Loucy (cell line): Measurements from ENCODE around the gene TMEM217.

Source experiments
- CTCF ChIP-seq: fragments of 200-600 bp; sonication (generic); conservative IDR thresholded peaks from 2 replicates; pipeline ENCODE4 v1.5.1; 2014; ENCODE audit warnings: mild to moderate bottlenecking, antibody characterized with exemption, low read length
- EZH2phosphoT487 ChIP-seq: fragments of 200-600 bp; IDR thresholded peaks from 2 replicates; pipeline ENCODE4 v1.6.1; 2018; ENCODE audit warnings: antibody characterized with exemption, mild to moderate bottlenecking, moderate library complexity, borderline replicate concordance

DNA sequence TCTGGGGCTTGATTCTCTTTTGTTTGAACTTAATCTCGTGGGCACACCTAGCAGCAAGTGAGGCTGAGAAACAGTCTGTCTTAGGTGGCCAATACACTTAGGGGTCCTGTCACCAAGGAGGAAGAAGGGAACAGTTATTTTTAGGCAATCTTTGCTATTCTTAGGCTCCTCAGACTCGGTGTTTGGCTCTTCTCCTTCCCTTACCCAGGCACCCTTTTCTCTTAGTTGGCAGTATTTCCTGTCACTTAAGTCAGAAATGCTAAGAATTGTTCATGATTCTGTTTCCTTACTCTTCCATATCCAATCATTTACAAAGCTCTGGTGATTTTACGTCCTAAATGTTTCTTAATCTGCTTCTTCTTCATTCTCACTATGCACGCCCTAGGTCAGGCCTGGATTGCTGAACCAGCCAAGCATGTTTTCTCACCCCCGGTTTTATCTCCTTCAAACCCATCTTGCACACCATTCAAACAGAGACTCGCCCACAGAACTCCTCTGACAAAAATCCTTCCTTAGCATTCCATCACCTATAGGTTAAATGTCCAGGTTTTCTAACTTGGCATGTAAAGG is 45.2 kb upstream of the TMEM217 start:
- TF ChIP-seq EZH2phosphoT487 = no peak
- TF ChIP-seq CTCF = no peak
